Vagina (tissue), 2 donors: ENCODE measurements around the gene SYNPO.

Experiments used
- POLR2A ChIP-seq, 2 donors: fragments of 450-650 bp; IDR thresholded peaks; one replicate each; pipeline ENCODE4 v1.6.1; 2017; ENCODE audit warnings: antibody characterized with exemption in 2 of 2, mild to moderate bottlenecking in 2 of 2, moderate library complexity in 2 of 2
- POLR2AphosphoS5 ChIP-seq, 2 donors: sonication (generic); formaldehyde crosslinking; IDR thresholded peaks; one replicate each; pipeline ENCODE4 v1.9.0; 2017; ENCODE audit warnings: antibody characterized with exemption in 2 of 2, mild to moderate bottlenecking in 2 of 2, low read depth in 1 of 2; ENCODE audit not compliant: insufficient read depth in 1 of 2
- TF ChIP-seq, protein P1 (sequence below), 3 experiments: fragments of 450-650 bp in 2 of 3; fragments of 200-600 bp in 1 of 3; sonication (generic) in 1 of 3; IDR thresholded peaks; one replicate each; pipeline ENCODE4 v1.5.1; 2017 to 2019; ENCODE audit warnings: antibody characterized with exemption in 3 of 3, mild to moderate bottlenecking in 2 of 3, moderate library complexity in 2 of 3

DNA sequence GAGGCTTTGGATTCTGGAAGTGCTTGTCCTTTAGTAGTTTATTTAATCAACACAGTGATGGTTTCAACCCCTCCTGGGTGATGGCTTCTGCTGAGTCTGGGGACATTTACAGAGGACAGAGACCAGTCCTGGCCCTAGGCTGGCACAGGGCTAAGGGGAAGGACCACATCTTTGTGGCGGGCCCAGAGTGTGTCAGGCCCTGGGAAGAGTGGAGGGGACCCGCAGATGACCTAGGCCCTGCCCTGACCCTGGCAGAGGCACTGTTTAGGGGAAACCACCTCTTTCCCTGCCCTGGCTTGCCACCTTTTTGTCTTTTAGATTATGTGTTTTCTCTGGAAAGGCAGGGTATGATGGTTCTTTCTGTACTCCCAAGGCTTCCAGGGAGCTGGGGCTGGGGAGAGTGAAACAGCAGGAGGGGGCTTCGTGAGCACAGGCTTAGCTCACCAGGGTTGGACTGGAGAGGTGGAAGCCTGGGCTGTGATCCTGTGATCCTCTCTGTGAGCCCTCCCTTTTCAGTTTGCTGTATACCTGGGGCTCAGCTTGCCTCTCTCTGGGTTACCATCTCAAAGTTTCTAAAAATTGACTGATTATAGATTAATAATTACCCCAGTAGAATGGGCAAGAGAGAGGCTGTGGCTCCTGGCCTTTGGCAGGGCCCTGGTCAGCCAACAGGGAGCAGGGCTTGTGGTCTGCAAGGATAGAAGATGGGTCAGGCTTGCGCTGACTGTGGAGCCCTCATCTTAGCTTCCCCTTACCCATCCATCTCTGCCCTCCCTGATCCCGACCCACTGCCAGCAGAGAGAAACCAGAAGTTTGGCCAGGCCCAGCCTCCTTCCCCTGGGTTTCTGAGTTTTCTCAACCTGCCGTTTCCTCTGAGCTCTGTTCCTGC is 1.7 kb upstream of the SYNPO start:
- TF ChIP-seq, protein P1, sequence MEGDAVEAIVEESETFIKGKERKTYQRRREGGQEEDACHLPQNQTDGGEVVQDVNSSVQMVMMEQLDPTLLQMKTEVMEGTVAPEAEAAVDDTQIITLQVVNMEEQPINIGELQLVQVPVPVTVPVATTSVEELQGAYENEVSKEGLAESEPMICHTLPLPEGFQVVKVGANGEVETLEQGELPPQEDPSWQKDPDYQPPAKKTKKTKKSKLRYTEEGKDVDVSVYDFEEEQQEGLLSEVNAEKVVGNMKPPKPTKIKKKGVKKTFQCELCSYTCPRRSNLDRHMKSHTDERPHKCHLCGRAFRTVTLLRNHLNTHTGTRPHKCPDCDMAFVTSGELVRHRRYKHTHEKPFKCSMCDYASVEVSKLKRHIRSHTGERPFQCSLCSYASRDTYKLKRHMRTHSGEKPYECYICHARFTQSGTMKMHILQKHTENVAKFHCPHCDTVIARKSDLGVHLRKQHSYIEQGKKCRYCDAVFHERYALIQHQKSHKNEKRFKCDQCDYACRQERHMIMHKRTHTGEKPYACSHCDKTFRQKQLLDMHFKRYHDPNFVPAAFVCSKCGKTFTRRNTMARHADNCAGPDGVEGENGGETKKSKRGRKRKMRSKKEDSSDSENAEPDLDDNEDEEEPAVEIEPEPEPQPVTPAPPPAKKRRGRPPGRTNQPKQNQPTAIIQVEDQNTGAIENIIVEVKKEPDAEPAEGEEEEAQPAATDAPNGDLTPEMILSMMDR (IDR thresholded peaks at IDR 0.05) = no peak
- TF ChIP-seq POLR2A (IDR thresholded peaks at IDR 0.05) = no peak
- TF ChIP-seq POLR2AphosphoS5 (IDR thresholded peaks at IDR 0.05; ENCODE audit: insufficient read depth in 1 of 2, low read depth in 1 of 2) = no peak
